ENCODE data around the gene MLANA.
A peak's percentile ranks its signal among the peaks of the same experiment; 100 is the strongest.
"Not testable (repeated sequence)": the region's sequence is repeated elsewhere in the genome, so short reads cannot be mapped to it uniquely, and the experiment has no call there.

MLANA gene

GRCh38 chr9:5870691-5871090 lies 20.0 kb upstream of the MLANA start:
- no peak for DNase-seq

GRCh38 chr9:5871785-5872184 lies 18.9 kb upstream of the MLANA start:
- no peak for DNase-seq

- no peak for DNase-seq
Observed at GRCh38 chr9:5872511-5872910, 18.2 kb upstream of the MLANA start.

- DNase-seq: no peak
Observed at GRCh38 chr9:5873439-5873838, 17.2 kb upstream of the MLANA start.

DNA sequence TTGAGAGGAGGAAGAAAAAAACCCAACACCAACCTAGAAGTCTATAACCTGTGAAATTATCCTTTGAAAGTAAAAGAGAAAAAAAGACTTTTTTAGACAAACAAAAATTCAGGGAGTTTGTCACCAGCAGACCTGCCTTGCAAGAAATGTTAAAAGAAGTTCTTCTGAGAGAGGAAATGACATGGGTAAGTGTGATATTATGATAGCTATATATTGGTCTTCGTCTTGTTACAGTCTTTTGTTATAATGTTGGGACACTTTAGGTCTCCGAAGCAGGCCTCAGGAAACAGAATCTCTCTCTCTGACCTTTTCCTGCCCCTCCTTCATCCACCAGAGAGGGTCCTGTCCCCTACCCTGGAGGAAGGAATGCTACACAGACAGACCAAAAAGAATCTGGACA lies 16.6 kb upstream of the MLANA start:
- no peak for DNase-seq

DNA sequence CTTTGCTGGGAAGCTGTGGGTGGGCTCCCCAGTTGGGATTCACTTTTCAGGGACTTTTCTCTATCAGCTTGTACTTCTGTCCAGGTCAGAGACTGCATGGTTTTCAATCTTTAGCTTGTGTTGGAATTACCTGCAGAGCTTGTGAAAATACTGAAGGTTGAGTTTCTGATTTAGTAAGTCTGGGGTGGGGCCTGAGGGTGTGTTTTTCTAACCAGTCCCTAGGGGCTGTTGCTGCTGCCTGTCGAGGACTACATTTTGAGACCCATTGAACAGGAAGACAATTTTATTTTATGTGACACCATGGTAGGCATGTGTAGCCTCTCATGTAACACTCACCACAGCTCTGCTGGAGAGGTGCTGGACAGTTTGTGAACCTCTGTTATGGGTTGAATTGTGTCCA lies 14.7 kb upstream of the MLANA start:
- DNase-seq: no peak

DNA sequence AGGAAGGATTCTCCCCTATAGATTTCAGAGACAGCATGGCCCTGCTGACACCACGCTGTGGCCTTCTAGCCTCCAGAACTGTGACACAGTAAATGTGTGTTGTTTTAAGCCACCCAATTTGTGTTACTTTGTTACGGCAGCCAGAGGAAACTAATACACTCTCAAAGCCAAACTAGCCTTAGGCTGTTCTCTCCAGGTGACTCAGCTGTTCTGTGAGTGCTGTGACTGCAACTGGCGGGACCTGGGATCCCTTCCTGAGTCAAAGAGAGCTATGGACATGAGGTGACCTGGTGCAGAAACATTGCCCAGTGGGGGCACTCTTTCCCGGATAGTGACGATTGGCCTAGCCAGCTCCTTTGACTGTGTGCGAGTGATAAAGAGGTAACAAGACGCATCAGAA lies 14.0 kb upstream of the MLANA start:
- no peak for DNase-seq

GRCh38 chr9:5879419-5880181 lies 11.1 kb upstream of the MLANA start:
- no peak for DNase-seq

DNA sequence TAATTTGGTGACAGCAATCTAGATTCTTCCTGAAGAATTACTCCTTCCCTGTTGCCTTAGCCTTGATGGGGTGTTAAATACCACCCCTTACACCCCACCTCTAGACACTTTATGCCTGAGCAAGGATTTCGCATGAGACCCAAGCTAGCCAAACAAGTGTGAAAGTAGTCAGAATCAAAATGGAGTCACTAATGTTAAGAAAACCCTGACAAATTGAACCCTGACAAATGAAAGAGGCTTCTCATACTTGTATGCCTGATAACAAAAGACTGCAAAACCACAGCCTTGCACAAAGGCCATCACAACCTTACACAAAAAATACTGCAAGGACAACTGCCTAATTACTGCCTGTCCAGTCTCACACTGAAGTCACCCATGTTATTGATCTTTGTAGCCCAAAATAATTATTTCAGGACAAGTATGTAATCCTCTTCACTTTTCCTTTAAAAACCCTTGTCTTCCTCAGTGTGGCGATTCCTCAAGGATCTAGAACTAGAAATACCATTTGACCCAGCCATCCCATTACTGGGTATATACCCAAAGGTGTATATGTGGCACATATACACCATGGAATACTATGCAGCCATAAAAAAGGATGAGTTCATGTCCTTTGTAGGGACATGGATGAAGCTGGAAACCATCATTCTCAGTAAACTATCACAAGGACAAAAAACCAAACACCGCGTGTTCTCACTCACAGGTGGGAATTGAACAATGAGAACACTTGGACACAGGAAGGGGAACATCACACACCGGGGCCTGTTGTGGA lies 8.3 kb upstream of the MLANA start:
- not testable (repeated sequence) for DNase-seq

- no peak for DNase-seq
Observed at GRCh38 chr9:5884191-5884590, 6.5 kb upstream of the MLANA start.

DNA sequence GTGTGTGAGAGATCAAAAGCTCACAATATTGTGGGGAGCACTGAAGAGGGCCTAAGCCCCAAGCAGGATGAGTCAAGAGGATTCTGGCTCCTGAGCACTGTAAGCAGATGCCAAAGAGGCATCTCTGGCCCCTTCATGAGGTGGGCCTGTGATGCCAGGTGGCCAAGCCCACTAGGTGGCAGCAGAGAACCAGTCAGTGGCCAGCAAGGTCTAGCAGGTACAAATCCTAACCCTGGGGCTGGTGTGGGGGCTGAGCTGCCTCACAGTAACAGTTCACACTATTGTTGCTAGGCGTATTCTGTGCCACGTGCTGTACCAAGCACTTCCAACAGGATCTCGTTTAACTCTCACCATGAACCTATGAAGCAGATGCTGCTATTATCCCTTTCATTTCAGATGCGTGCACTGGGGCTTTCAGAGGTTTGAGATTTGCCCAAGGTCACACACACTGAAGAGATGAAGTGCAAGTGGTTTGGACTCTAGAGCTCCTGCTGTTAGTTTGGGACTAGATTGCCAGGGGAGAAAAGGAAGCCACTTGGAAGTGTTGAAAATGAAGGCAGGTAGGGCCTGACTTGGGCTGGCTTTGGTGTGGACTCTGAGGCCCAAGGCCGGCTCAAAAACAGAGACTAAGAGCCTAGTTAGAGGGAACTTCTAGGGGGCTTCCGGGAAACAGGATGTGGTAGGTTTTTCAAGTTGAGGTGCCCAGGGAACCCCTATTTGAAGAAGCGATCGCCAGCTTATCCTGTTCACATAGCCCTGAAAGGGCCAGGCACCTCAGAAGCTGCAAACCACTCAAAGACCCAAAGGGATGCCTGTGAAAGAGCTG lies 4.4 kb upstream of the MLANA start:
- DNase-seq: peak; percentile 81

DNA sequence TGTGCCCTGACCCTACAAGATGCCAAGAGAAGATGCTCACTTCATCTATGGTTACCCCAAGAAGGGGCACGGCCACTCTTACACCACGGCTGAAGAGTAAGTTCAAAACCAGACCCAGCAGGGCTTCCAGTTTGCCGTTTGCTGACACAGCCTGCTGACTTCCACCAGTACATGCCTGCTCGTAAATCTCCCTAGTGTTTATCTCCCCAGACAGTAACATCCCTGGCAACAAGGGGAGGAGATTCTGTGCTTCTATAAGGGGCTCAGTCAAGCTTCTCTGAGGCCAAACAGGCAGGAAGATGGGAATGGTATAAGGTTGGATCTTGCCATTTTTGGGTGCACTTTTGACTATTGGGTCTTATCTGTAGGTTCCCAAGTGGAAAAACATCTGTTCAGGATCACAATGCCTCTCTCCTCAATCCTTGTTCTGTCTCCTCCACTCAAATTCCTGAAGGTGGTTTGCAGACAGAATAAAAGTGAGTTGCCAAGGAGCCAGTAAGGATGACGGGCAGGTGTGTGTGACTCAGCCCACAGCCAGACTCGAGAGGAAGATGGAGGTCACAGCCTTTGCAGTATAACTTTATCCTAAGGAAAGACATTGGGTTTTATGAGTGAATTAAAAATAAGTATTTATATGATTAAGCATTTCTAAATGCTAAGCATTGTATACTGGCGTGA lies 1.9 kb downstream of the MLANA start:
- no peak for DNase-seq

GRCh38 chr9:5893134-5893505 lies 2.4 kb downstream of the MLANA start:
- DNase-seq: no peak

GRCh38 chr9:5893591-5894236 lies 3.0 kb downstream of the MLANA start:
- no peak for DNase-seq

DNA sequence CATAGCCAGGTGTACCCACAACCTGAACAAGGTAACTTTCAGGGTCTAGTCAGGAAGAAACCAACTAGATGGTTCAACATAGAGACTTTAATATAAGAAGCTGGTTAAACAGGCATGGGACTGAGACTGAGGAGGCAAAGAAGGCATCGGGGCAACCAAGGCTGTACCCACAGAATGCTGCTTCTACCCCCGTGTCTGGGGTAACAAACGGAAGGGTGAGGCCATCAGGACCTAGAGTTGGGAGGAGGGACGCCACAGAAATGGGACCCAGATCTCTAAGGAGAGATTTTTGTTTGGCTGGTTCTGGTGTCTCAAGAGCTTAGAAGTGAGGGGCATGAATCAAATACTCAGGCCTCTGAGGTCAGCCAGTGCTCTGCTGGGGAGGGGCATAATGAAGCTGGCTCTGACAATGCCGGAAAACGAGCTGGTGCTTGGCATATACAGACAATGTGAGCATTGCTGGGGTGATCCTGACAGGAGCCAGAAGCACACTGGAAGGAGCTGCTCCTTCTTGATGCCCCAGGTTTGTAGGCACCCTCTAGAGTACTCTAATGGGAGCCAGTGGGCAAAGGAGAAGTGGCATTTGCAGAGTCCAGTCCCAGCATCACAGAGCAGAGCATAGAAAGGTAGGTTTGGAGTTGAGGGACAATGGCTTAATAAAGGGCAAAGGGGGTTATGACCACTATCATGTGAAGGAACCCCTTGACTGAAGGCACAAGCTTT lies 3.7 kb downstream of the MLANA start:
- DNase-seq: no peak

DNA sequence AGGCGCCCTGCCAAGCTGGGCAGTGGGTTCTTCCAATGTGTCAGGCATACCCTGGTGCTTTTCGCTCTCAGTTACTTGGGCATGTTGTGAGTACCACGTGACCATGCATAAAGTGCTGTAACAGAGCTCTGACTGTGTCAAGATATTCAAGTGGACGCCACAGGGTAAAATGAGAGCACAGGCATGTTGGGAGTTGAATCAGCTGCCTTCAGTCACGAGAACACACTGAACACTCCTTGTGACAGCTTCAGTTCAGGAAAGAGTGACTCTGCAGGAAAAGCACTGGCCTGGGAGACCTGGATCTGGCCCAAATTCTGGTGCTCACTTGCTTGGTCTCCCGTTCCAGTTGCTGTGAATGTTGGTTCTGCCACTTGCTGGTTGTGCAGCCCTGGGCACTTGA lies 5.1 kb downstream of the MLANA start:
- DNase-seq: no peak

- no peak for DNase-seq
Observed at GRCh38 chr9:5896863-5897262, 6.2 kb downstream of the MLANA start.

DNA sequence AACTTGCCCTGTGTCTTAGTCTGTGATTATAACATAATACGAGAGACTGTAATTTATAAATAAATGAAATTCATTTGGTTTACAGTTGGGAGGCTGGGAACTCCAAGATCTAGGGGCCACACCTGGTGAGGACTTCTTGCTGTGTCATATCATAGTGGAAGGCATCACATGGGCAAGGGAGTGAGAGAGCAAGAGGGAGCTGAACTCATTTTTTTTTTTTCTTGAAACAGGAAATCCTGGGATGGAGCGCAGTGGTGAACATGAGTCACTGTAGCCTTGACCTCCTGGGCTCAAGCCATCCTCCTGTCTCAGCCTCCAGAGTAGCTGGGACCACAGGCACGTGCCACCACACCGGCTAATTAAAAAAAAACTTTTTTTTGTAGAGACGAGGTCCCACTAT lies 7.2 kb downstream of the MLANA start:
- no peak for DNase-seq

- no peak for DNase-seq
Observed at GRCh38 chr9:5899292-5899691, 8.6 kb downstream of the MLANA start.

GRCh38 chr9:5900622-5901021 lies 9.9 kb downstream of the MLANA start:
- DNase-seq: no peak

GRCh38 chr9:5902377-5902776 lies 11.7 kb downstream of the MLANA start:
- DNase-seq: no peak

DNA sequence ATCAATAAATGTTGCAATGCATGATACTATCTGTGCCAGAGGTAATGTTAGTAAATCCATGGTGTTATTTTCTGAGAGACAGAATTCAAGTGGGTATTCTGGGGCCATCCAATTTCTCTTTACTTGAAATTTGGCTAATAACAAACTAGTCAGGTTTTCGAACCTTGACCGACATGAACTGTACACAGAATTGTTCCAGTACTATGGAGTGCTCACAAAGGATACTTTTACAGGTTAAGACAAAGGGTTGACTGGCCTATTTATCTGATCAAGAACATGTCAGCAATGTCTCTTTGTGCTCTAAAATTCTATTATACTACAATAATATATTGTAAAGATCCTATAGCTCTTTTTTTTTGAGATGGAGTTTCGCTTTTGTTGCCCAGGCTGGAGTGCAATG lies 18.2 kb downstream of the MLANA start:
- DNase-seq: no peak

Data from retina (tissue), 1 donor.